GM19328 (cell line): ENCODE measurements around the gene RPS6KC1.
"Not testable (repeated sequence)": the region's sequence is repeated elsewhere in the genome, so short reads cannot be mapped to it uniquely, and the experiment has no call there.

ENCODE experiments used
- ATAC-seq: cut with Tn5 transposase; IDR thresholded peaks from one replicate; pipeline ENCODE4 v1.9.1; 2021; ENCODE audit warnings: mild to moderate bottlenecking, moderate library complexity; ENCODE audit not compliant: unreplicated experiment

The RPS6KC1 gene

DNA sequence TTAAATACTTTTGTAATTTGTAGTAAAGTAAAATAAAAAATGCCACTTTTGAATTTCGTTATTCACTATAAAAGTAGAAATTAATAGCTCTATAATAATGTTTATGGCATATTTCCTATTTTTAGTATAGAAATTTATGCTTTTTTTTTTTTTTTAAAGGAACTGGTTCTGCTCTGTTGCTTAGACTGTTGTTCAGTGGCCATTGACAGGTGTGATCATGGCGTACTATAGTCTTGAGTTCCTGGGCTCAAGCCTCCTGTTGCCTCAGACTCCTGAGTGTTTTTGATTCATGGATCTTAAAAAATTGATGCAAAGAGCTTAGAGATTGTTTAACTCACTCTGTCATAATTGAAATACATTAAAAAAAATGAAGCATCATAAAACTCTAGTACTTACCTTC is 53.6 kb downstream of the RPS6KC1 start:
- no peak for ATAC-seq

DNA sequence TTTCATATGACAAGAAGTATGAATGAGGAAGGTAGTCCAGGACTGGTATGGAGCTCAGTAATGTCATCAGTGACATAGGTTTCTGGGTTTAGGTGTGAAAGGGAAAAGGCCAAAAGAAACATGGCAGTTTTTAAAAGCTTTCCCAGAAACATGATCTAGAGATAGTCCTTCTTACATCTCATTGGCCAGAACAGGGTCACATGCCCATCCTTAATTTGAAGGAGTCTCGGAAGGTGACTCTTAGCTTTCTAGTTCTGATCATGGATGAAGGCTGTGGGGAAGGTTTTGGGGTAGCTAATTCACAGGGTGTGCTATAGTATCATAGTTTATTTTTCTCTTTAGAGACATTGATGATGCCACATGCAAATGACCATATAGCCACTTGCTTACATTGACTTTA is 55.3 kb downstream of the RPS6KC1 start:
- no peak for ATAC-seq

DNA sequence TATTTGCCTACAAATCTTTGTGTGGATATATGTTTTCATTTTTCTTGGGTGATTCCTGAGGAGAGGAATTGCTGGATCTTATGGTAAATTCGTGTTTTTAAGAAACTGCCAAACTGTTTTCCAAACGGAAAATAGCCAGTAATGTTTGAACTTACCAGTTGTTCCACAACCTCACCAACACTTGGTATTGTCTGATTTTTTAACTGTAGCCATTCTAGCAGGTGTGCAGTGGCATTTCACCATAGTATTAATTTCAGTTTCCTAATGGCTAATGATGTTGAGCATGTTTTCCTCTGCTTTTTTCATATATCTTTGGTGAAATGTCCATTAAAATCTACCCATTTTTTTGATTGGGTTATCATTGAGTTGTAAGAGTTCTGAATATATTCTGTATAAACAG is 56.6 kb downstream of the RPS6KC1 start:
- no peak for ATAC-seq

DNA sequence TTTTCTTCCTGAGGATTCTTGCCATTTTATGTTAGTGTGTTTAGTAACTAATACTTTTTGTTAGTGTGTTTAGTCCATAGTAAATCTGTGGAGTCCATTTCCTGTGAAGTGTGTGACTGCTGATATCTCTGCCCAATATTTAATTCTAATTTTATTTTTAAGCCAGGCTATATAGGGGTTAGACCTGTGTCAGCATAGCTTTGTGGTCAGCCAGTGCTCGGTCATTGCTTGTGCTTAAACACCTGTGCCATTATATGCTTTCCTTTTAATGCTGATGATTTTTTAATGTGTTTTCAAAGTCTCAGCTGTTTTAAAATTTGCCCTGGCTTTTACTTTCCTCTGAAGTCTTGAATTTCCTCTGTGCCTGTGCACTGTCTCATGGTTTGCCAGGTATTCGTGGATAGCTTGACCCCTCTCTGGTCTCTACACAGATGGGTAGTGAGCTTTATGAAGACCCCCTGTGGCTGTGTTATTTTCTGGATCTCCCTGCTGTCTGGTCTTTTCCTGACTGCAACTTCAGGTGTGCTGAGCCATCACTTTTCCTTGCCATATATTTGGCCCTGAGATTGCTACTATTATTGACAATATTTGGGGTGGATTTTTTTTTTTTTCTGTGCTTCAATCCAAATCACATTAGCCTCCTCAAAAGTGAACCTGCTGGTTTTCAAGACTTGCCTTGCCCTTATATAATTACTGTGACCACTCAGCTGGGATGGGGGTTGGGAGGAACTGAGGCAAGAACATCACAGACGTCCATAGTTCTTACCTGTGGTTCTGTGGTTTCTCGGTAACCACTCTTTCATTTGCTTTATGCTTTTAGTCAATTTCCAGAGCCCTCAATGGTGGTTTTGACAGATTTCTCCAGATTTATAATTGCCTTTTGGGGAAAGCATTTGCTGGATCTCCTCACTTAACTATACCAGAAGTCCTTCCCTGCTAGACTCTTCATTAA is 59.6 kb downstream of the RPS6KC1 start:
- peak; percentile 58 for ATAC-seq

DNA sequence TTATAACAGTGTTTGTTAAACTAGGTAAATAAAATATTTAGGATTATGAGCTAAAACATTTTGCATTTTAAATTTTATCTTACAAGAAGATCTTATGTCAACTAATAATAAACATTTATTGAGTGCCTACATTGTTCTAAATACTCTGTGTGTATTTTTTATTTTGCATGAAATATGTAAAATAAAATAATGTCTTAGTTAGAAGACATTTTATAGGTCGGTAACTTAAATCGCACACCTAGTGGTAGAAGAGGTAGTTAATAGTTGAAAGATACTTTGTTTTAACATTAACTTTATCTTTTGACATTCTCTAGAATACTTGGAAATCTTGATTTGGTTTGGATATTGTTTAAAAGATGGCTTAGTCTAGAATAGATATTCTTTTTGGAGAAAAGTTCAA is 60.5 kb downstream of the RPS6KC1 start:
- no peak for ATAC-seq

DNA sequence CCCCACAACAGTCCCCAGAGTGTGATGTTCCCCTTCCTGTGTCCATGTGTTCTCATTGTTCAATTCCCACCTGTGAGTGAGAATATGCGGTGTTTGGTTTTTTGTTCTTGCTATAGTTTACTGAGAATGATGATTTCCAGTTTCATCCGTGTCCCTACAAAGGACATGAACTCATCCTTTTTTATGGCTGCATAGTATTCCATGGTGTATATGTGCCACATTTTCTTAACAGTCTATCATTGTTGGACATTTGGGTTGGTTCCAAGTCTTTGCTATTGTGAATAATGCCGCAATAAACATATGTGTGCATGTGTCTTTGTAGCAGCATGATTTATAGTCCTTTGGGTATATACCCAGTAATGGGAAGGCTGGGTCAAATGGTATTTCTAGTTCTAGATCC is 61.7 kb downstream of the RPS6KC1 start:
- not testable (repeated sequence) for ATAC-seq

DNA sequence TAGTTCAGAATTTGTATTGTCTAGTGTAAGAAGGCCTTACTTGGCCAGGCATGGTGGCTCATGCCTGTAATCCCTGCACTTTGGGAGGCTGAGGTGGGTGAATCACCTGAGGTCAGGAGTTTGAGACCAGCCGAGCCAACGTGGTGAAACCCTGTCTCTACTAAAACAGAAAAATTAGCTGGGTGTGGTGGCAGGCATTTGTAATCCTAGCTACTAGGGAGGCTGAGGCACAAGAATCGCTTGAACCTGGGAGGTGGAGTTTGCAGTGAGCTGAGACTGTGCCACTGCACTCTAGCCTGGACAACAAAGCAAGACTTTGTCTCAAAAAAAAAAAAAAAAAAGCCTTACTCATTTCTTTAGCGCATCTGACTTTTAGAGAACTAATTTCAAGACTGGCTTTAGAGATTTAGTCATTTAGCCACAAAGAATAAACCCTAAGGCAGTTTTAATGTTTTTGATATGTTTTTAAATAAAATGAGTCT is 66.7 kb downstream of the RPS6KC1 start:
- ATAC-seq: not testable (repeated sequence)

DNA sequence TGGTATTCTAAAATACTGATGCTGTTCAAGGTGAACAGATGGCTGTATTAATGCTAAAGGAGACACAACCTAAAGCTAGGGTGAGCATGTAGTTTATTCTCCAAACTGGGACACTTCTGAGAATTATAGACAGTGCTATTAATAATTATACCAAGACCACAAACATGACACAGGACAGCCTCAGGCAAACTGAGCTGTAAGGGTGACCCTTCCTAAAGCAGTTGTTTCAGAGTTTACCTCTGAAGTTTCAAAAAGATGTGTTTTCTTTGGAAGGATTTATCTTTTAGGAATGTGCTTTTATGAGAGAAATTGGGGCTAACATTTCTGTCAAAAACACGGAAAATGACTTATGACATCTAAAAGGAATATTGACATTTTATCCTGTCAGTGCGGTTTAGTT is 68.8 kb downstream of the RPS6KC1 start:
- ATAC-seq: no peak

DNA sequence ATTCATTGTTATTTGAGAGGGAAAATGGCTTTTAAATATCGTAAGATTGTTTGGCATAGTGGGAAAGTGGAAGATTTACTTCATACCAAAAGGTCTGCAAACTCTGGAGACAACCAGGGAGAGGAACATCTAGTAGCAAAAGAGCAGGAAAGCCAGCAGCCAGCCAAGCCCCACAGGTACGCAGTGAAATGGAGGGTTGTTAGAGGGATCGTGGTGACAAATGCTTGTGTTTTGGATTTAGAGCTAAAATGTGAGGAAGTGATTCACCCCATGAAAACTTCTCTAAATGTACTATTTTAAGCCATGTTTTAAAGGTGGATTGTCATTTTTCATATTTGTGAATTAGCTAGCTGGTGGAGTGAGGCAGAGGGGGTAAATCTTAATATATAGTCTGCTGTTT is 69.3 kb downstream of the RPS6KC1 start:
- no peak for ATAC-seq

DNA sequence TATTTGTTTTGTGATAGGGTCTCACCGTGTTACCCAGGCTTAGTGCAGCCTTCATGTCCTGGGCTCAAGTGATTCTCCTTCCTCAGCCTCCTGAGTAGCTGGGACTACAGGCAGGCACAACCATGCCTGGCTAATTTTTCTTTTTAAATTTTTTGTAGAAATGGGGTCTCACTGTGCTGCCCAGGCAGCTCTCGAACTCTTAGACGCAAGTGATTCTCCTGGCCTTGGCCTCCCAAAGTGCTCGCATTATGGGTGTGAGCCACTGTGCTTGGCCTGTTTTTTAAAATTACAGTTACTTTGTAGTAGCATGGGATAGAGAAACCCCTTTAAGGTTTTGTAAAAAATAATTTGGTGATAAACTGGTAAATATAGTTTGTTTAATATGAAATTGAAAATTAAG is 69.9 kb downstream of the RPS6KC1 start:
- ATAC-seq: no peak

DNA sequence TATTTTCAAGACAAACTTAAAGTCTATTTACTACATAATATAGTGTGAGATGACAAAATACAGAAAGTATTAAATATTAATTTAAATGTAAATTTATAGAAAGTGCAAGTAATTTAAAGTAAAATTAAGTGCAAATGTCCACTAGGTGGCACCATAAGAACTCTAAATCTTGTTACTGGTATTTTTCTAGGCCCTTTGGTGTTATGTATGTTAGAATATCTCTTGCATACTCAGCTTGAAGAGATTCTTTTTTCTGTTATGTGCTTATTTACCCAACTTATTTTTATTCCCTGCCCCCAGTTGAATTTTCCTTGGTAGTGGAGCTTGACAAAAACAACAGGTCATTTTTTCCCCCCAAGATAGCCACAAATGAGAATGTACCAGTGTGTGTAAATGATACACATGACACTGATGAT is 71.5 kb downstream of the RPS6KC1 start:
- ATAC-seq: no peak

DNA sequence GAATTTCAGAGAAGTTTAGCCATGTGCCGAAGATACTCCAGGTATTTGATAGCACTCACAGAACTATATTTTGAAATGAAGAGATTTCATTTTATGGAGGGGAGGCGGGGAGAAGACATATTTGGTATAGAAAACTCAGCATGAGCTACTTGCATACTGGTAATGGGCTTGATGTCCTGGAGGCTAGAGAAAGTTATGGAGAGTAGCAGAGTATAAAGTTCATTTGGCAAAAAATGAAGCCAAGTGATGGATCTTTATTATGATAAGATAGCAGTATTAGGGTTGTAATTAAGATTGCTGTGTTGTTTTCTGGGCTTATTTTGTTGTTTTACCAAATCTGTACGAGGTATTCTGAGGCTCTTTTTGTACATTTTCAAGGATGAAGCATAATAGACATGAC is 72.0 kb downstream of the RPS6KC1 start:
- ATAC-seq: no peak

DNA sequence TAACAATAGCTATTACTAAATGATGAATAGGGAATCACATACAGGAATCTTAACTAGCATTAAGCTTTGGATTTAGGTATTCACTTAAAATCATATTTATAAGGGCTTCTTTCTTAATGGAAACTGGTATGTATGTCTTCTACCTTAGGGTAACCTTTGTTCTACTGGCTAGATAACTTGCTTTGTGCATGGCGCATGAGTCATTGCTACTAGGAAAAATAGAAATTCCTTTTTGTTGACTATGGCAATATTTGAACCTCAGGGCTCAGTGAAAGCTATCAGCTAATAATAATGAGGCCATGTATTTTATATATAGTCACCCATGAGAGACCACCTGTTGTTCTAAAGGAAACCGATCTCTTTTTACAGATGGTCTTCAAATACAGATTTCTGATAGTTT is 72.5 kb downstream of the RPS6KC1 start:
- no peak for ATAC-seq

DNA sequence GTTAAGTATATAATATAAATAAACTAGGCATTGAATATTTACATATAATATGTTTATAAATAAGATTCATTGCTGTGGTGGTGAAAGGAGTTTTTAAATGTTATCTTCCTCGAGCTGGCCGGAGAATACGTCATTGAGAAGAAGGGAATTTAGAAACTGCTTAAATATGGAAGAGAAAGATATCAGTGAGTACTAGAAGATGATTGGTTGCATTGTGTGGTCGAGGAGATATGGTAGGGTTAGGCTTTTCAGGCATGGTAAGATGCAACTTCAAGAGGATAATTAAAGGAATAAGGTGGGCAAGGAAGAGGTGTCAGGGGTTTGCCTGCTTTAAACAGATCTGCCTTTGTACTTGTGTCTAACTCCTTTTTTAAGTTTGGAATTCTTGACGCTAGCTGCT is 73.5 kb downstream of the RPS6KC1 start:
- ATAC-seq: no peak

DNA sequence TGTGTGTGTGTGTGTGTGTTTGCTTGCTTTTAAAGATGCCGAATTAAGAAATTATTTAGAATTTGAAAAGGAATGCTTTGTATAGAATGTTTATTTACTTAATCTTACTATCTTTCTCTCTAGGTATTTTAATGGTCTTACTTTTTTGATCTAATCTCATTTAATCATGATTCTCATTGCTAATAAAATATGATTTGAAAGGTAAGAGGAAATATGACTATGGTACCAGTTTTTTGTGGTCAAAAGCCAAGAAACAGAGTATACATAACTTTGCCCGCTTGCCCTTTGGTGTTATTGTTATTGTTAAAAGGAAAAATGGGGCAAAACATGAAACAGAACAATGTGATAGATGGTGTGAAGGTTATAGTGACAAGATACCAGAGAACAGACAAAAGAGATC is 74.6 kb downstream of the RPS6KC1 start:
- ATAC-seq: no peak

DNA sequence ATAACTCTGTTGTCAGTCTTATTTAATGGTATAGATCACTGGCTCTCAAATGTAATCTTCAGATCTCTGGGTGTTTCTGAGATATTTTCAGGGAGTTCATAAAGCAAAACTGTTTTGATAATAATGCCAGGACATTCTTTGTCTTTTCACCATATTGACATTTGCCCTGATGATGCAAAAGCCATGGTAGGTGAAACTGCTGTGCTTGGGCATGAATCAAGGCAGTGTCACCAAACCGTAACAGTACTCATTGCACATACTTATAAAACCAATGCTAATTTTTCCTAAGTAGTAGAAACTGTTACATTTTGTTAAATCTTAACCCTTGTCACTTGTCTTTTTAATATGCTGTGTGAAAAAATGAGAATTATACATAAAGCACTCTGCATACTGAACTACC is 76.0 kb downstream of the RPS6KC1 start:
- no peak for ATAC-seq

DNA sequence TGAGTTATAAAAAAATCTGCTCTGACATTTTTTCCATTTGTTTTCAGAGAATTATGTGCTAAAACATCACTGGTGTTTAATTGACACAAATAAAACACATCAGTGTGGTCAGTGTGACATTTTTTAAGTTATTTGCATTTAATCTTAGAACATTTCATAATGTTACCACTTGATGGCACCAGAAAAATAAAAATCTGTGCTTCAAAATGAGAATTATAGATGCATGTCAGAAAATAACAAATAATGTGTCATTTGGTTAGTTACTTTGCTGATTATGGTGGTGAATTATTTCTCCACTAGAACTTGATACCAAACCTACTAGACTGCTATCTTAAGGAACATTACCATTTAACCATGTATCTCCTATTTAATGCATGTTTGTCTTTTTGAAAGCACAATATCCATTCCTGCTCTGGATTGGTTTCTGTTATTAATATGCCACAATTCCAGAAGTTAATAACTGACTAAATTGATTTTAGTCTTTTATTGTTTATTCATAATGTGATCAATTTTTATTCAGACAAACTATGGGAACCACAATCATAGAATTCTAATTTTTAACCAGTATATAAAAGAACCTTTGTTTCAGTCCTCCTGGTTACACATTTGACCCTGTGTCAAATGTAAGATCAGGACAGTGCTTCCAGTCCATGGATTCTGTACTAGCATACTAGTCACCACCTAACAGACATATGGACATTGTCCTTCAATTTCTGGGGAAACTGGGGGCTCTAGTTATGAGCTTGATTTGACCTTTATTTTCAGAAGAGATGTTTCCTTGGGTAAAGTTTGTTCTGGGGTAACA is 81.0 kb downstream of the RPS6KC1 start:
- no peak for ATAC-seq

DNA sequence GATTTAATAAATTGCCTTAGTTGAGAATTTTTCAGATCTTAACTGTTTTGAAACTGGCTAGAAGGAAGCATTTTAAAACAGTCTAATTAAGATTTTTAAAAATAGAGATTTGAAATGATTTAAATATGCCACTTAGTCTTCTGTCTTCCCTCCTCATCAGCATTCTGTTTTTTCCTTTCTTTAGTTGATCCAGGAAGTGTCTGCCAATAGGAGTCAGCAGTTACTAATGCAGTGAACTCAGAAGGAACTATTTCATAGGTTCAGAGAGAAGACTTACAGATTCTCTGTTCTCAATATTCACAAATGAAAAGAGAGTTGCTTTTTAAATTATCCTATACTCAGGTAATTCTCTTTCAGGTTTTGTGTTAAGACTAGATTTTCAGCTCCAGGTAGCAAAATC is 84.5 kb downstream of the RPS6KC1 start:
- ATAC-seq: no peak

DNA sequence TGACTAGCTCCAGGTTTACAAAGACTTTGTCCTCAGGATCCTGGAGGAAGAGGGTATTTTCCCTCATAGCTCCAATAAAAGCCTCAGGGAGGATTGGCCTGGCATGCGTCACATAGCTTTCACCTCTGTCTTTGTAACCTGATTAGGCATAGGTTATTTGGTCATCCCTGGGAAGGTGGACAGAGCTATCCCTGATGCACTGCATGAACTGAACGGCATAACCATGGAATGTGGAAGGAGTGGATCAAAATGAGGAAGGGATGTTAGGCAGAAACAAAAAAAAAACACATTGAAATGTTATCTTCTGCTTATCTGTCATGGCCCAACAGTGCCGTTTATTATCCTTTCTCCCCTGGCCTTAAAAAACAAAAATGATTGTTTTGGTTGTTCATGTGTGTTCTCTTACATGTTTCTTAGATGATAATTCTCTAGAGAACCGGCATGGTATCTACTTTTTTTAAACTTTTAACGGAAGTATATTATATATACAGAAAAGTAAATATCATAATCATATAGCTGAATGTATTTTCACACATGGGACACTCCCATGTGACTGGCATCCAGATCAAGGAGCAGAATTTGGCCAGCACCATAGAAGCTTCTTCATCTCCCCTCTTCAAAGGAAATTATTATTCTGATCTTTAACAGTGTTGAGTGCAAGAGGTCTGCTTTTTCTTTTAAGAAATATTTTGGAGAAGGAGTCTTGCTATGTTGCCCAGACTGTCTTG is 85.3 kb downstream of the RPS6KC1 start:
- no peak for ATAC-seq

DNA sequence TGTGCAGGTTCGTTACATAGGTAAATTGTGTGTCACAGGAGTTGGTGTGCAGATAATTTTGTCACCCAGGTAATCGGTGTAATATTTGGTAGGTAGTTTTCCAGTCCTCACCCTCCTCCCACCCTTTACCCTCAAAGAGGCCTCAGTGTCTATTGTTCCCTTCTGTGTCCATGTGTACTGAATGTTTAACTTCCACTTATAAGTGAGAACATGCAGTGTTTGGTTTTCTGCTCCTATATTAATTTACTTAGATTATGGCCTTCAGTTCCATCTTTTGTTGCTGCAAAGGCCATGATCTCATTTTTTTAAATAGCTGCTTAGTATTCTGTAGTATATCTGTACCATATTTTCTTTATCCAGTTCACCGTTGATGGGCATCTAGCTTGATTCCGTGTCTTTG is 87.3 kb downstream of the RPS6KC1 start:
- no peak for ATAC-seq

DNA sequence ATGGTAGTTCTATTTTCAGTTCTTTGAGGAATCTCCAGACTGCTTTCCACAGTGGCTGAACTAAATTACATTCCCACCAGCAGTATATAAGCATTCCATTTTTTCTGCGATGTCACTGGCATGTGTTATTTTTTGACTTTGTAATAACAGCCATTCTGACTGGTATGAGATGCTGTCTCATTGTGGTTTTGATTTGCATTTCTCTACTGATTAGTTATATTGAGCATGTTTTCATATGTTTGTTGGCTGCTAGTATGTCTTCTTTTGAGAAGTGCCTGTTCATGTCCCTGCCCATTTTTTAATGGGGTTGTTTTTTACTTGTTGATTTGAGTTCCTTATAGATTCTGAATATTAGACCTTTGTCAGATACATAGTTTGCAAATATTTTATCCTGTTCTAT is 87.9 kb downstream of the RPS6KC1 start:
- no peak for ATAC-seq
